ENCODE results near the gene ABL1. TPM values are rescaled to one million over a fixed set of nuclear protein-coding genes. Genes with fewer than 3 reads are reported as not detected.

The ABL1 gene
- total and polyA plus RNA-seq, 7 donors, result 15.5 to 41.0 (median 31.2) TPM

GRCh38 chr9:130904070-130905044 lies 69.3 kb downstream of the ABL1 start:
- WGBS, 3 donors, result 86 to 88% (median 86%) methylated on average over 48 of the region's 48 CpGs

GRCh38 chr9:130905125-130905901 lies 70.3 kb downstream of the ABL1 start:
- intact Hi-C loops (cut with DNase I), result no loop called here
- H3K27me3 ChIP-seq (ENCODE audit: insufficient read depth in 3 of 3, low read length in 2 of 3), result peaks cover 0 to 42% (median 8%) of the 10 kb centered on the region in 3 donors
- no peak for ATAC-seq

More at GRCh38 chr9:130904070-130905044, 69.3 kb downstream of the ABL1 start:
- no peak overlapping the region for H3K4me3 ChIP-seq
- DNase-seq (no peak), ATAC-seq (no peak)
- H3K4me1 ChIP-seq, result no peaks in the 10 kb centered on the region
- intact Hi-C loops (cut with DNase I), result no loop called here
- no peaks in the 10 kb centered on the region for H3K36me3 ChIP-seq (ENCODE audit: insufficient read depth in 1 of 2, low read depth in 1 of 2)
- H3K27ac ChIP-seq, result no peak overlapping the region
- H3K9me3 ChIP-seq, result no peaks in the 10 kb centered on the region
- peaks cover 0 to 51% (median 10%) of the 10 kb centered on the region in 3 donors for H3K27me3 ChIP-seq (ENCODE audit: insufficient read depth in 3 of 3, low read length in 2 of 3)
- no peak for TF ChIP-seq CTCF (IDR thresholded peaks at IDR 0.05)

GRCh38 chr9:130905902-130906734 lies 71.1 kb downstream of the ABL1 start:
- intact Hi-C loops (cut with DNase I), result no loop called here
- ATAC-seq (no peak), DNase-seq (no peak)
- Histone ChIP-seq H3K9me3 (no peaks in the 10 kb centered on the region), H3K4me1 (no peaks in the 10 kb centered on the region), H3K27ac (no peak overlapping the region), H3K36me3 (ENCODE audit: insufficient read depth in 1 of 2, low read depth in 1 of 2) (no peaks in the 10 kb centered on the region), H3K4me3 (no peak overlapping the region), H3K27me3 (ENCODE audit: insufficient read depth in 3 of 3, low read length in 2 of 3) (peaks cover 0 to 34% (median 8%) of the 10 kb centered on the region in 3 donors)
- no peak for TF ChIP-seq CTCF (IDR thresholded peaks at IDR 0.05)
- WGBS, 3 donors, result 67 to 69% (median 68%) methylated on average over 23 to 24 of the region's 24 CpGs

More at GRCh38 chr9:130905125-130905901, 70.3 kb downstream of the ABL1 start:
- WGBS, 3 donors, result 87 to 92% (median 87%) methylated on average over 24 of the region's 24 CpGs
- H3K4me3 ChIP-seq, result no peak overlapping the region
- TF ChIP-seq CTCF (IDR thresholded peaks at IDR 0.05), result no peak
- H3K27ac ChIP-seq, result no peak overlapping the region
- H3K36me3 ChIP-seq (ENCODE audit: insufficient read depth in 1 of 2, low read depth in 1 of 2), result no peaks in the 10 kb centered on the region
- H3K4me1 ChIP-seq, result no peaks in the 10 kb centered on the region
- no peak for DNase-seq
- H3K9me3 ChIP-seq, result no peaks in the 10 kb centered on the region

GRCh38 chr9:130906735-130907416 lies 71.8 kb downstream of the ABL1 start:
- Histone ChIP-seq H3K27me3 (ENCODE audit: insufficient read depth in 3 of 3, low read length in 2 of 3) (peaks cover 0 to 34% (median 8%) of the 10 kb centered on the region in 3 donors), H3K4me3 (no peak overlapping the region), H3K4me1 (no peaks in the 10 kb centered on the region), H3K36me3 (ENCODE audit: insufficient read depth in 1 of 2, low read depth in 1 of 2) (no peaks in the 10 kb centered on the region), H3K9me3 (no peaks in the 10 kb centered on the region), H3K27ac (no peak overlapping the region)
- WGBS, 3 donors, result 66 to 70% (median 66%) methylated on average over 19 to 21 of the region's 21 CpGs
- no peak for TF ChIP-seq CTCF (IDR thresholded peaks at IDR 0.05)
- intact Hi-C loops (cut with DNase I), result no loop called here
- no peak for ATAC-seq
- DNase-seq, result no peak
